GM19372 (cell line): ENCODE results near the gene CSN1S1.
A peak's percentile ranks its signal among the peaks of the same experiment; 100 is the strongest.
"Not testable (repeated sequence)": the region's sequence is repeated elsewhere in the genome, so short reads cannot be mapped to it uniquely, and the experiment has no call there.

Experiments
- ATAC-seq: cut with Tn5 transposase; IDR thresholded peaks from one replicate; pipeline ENCODE4 v1.9.1; 2021; ENCODE audit warnings: mild to moderate bottlenecking, low read depth, moderate library complexity; ENCODE audit not compliant: unreplicated experiment

Gene CSN1S1

GRCh38 chr4:69930768-69931167, at the start of gene CSN1S1:
Gene CSN1S1 (plus strand): TSS chr4:69931068. CDS start chr4:69932556, 1,488 bp downstream.
- ATAC-seq: no peak

DNA sequence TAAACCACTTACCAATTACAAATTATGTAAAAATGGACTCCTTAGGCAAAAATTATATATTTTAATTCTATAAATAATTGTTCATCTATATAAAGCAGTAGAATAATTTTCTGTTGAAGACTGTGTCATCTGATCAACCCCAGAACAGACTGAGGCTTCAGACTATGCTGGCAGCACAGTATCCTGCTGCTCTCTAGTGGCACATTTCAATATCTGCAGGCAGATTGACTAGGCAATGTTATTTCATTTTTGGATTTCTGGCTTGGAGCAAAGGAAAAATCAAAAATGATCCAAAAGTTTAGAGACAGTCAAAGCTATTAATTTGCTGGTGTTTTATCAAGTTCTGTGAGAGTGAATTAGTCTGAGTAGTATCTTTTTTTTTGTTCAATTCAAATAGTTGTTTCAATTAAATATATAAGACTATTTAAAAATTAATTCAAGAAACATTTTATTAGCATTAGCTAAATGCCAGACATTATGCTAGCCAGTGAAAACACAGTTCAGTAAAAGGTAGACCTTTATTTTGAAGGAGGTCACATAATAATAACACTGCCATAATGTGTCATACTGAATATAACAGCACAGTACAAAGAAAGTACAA, 49.6 kb upstream of the CSN1S1 start:
- ATAC-seq: peak; percentile 72

GRCh38 chr4:69882150-69882549, 48.7 kb upstream of the CSN1S1 start:
- ATAC-seq: no peak

DNA sequence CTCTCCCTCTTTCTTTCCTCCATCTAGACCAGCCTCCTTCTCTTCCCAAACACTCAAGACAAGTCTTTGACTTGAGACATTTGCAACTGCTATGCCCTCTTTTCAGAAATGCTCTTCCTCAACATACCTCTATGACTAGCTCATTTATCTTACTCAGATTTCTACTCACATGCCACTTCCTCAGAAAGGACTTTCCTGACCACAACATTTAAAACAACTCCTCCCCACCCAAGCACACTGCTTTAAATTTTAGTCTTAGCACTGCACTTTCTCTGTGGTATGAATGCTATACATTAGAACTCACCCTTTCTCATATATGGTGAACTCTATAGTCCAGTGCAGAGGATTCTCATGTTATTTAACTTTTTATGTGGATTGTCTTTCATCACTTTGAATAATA, 42.5 kb upstream of the CSN1S1 start:
- ATAC-seq: no peak

GRCh38 chr4:69894186-69894585, 36.7 kb upstream of the CSN1S1 start:
- no peak for ATAC-seq

- ATAC-seq: no peak
Measured at GRCh38 chr4:69894721-69895120, 36.1 kb upstream of the CSN1S1 start.

- ATAC-seq: no peak
Measured at GRCh38 chr4:69896530-69897116, 34.2 kb upstream of the CSN1S1 start.

- ATAC-seq: no peak
Measured at GRCh38 chr4:69907151-69907550, 23.7 kb upstream of the CSN1S1 start.

DNA sequence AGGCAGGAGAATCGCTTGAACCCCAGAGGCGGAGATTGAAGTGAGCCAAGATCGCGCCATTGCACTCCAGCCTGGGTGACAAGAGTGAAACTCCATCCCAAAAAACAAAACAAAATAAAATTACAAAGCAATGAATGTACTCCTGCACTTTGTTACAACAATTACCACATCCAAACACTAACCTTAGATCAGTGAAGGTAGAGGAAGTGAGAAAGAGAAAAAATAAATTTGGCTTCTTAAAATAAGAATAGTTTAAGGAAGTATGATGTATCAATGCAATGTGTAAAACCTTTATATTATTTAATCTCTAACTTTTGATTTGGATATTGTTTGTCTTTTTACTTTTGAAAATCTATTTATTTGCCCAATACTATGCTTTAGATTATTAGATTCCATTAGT, 21.7 kb upstream of the CSN1S1 start:
- ATAC-seq: no peak

- no peak for ATAC-seq
Measured at GRCh38 chr4:69910016-69910782, 20.7 kb upstream of the CSN1S1 start.

DNA sequence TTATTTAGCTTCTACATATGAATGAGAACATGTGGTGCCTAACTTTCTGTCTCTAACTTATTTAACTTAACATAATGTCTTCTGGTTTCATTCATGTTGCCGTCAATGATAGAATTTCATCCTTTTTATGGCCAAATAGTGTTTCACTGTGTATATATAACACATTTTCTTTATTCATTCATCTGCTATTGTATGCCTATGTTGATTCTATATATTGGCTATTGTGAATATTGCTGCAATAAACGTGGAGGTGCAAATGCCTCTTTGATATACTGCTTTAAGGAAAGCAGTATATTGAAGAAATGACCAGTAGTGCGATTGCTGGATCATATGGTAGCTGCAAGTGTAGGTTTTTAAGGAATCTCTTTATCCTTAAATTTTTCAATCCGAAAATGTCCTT, 10.0 kb upstream of the CSN1S1 start:
- ATAC-seq: no peak

GRCh38 chr4:69923782-69924410, 7.0 kb upstream of the CSN1S1 start:
- ATAC-seq: not testable (repeated sequence)

- no peak for ATAC-seq
Measured at GRCh38 chr4:69934150-69934549, 3.3 kb downstream of the CSN1S1 start.

- no peak for ATAC-seq
Measured at GRCh38 chr4:69936566-69936965, 5.7 kb downstream of the CSN1S1 start.

DNA sequence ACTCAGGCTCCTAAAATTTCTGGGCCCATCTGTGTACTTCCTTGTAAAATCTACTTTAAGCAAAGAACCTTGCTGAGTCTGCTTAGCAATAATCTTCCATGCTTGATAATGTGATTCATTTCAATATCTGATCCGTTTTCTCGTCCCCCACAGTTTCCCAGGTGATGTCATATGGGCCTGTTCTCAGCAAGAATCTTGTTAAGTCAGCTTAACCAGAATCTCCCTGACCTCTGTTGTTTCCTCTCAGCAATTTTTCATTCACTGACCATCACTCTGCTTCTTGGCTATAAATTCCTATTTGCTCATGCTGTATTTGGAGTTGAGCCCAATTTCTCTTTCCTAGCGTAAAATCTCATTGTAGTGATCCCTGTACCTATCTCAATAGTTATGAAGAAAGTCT, 20.7 kb downstream of the CSN1S1 start:
- ATAC-seq: no peak

GRCh38 chr4:69957209-69957608, 26.3 kb downstream of the CSN1S1 start:
- ATAC-seq: no peak

DNA sequence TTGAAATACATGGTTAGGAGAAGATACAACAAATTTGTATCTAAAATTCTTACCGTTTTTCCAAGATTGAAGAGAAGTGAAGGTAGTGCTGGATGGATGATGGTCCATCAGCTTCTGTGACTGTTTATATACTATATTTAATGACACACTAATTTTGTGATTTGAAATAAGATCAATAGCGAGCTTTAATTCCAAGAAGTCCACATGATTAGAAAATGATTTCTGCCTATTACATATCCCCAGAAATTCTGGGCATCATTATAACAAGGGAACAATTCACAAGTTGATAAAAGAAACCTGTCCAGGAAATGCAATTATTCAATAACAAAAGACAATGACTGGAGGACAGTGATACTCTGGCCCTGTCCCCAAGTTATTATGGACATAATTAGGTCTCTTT, 34.8 kb downstream of the CSN1S1 start, which contains the start of gene CSN2:
Gene CSN2, minus strand, starts transcription at position 101 of the 400 bp plus-strand sequence. CDS start 4,733 bp downstream, outside the sequence.
- ATAC-seq: no peak

DNA sequence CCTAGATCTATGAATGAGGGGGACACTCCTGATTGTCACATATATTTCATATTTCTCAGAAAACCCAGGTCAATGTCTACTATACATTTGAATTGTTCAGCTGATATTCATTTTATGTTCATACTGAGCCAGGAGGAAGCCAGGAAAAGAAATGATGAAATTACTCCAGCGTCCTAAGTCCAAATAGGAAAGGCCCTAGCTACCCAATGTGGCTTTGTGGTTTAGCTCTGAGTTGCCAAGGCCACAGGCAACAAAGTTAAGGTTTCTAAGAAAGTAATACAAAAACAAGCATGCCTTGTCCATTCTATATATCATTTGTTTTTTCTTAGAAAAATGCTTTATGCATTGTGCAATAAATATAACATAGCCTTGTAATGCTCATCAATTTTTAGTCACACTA, 39.2 kb downstream of the CSN1S1 start:
- no peak for ATAC-seq

DNA sequence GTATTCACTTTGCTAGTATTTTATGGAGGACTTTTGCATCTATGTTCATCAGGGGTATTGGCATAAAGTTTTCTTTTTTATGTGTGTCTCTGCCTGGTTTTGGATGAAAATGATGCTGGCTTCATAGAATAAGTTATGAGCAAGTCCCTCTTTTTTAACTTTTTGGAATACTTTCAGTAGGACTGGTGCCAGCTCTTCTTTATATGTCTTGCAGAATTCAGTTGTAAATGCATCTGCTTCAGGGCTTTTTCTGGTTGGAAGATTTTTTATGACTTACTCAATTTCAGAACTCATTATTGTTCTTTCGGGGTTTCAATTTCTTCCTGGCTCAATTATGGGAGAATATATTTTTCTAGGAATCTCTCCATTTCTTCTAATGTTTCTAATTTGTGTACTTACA, 43.8 kb downstream of the CSN1S1 start:
- no peak for ATAC-seq

DNA sequence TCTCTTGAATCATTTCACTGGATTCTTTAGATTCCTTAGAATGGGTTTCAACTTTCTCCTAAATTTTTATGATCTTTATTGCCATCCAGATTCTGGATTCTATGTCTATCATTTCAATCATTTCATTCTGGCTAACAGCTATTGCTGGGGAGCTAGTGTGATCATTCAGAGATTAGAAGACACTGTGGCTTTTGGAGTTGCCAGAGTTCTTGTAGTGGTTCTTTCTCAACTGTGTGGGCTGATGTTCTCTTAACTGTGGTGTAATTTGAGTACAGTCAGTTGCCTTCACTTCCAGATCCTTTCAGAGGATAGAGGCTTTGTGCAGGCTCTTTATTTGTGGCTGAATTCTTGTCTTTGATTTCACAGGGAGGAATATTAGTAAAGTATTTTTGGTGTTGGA, 46.7 kb downstream of the CSN1S1 start:
- ATAC-seq: no peak

GRCh38 chr4:69984030-69984443, 53.2 kb downstream of the CSN1S1 start:
- no peak for ATAC-seq
